H1 (cell line): ENCODE measurements around the gene KCNK7. TPM values are rescaled to one million over a fixed set of nuclear protein-coding genes. Genes with fewer than 3 reads are reported as not detected.

Experiments used
- CTCF ChIA-PET: fragments of 300-600 bp; sonication (Branson Sonifier 250); formaldehyde crosslinking; loops from one replicate; lab custom pipeline; 2021; ENCODE audit not compliant: partially characterized antibody; lab: Charles Lee
- POLR2A ChIA-PET: fragments of 300-600 bp; sonication (Branson Sonifier 250); formaldehyde crosslinking; loops from one replicate; lab custom pipeline; 2021; ENCODE audit warnings: inconsistent platforms; ENCODE audit not compliant: partially characterized antibody; lab: Charles Lee
- DNase-seq, 2 experiments: peaks; one replicate each; pipeline versions ENCODE4 v3.0.0 to v3.0.0-alpha.2; 2010 to 2022; ENCODE audit warnings: low spot score in 2 of 2, low read depth in 1 of 2, mixed read lengths in 1 of 2
- FAIRE-seq: peaks from 2 replicates; lab custom pipeline; 2011; peaks lifted over from hg19 to GRCh38; lab: Jason Lieb, UNC
- H2AFZ ChIP-seq: 2 replicates; pipeline ENCODE4 v1.8.1; 2012; ENCODE audit warnings: low read length, inconsistent platforms
- H2AK5ac ChIP-seq: 2 replicates; pipeline ENCODE4 v1.6.1; 2013; ENCODE audit warnings: low read depth, low read length
- H2BK120ac ChIP-seq: replicated peaks from 2 replicates; pipeline ENCODE3; 2013; ENCODE audit warnings: low read depth, low read length, inconsistent platforms
- H2BK12ac ChIP-seq: 2 replicates; pipeline ENCODE4 v1.6.1; 2013; ENCODE audit warnings: low read depth, low read length
- H2BK15ac ChIP-seq: 2 replicates; pipeline ENCODE4 v1.6.1; 2013; ENCODE audit warnings: low read length
- H2BK20ac ChIP-seq: 2 replicates; pipeline ENCODE4 v1.6.1; 2013; ENCODE audit warnings: low read length
- H2BK5ac ChIP-seq: 2 replicates; pipeline ENCODE4 v1.6.1; 2013; ENCODE audit warnings: low read depth, low read length
- H3K14ac ChIP-seq: 2 replicates; pipeline ENCODE4 v1.6.1; 2013; ENCODE audit warnings: inconsistent platforms; ENCODE audit not compliant: insufficient read length
- H3K18ac ChIP-seq: 2 replicates; pipeline ENCODE4 v1.6.1; 2013; ENCODE audit warnings: low read length; ENCODE audit errors: extremely low read depth
- H3K23ac ChIP-seq: 2 replicates; pipeline ENCODE4 v1.6.1; 2013; ENCODE audit warnings: inconsistent platforms; ENCODE audit not compliant: insufficient read length
- H3K23me2 ChIP-seq: 2 replicates; pipeline ENCODE4 v1.6.1; 2013; ENCODE audit warnings: low read depth, low read length
- H3K27ac ChIP-seq: 2 replicates; pipeline ENCODE4 v1.6.1; 2011; ENCODE audit warnings: low read depth, low read length, inconsistent platforms
- H3K27me3 ChIP-seq, 4 experiments: replicated peaks in 1 of 4; 1 replicate in 1 of 4; 2 replicates in 3 of 4; pipeline versions ENCODE4 v1.6.1 to v1.8.1; 2011 to 2013; ENCODE audit warnings: low read length in 3 of 4, mild to moderate bottlenecking in 3 of 4, inconsistent platforms in 2 of 4, mixed read lengths in 2 of 4, moderate library complexity in 1 of 4; ENCODE audit not compliant: control insufficient read depth in 3 of 4, insufficient read depth in 3 of 4; ENCODE audit errors: extremely low read depth in 1 of 4
- H3K36me3 ChIP-seq, 4 experiments: 2 replicates each; pipeline versions ENCODE4 v1.6.1 to v1.8.1; 2011 to 2013; ENCODE audit warnings: mild to moderate bottlenecking in 4 of 4, low read length in 3 of 4, moderate library complexity in 2 of 4, control low read depth in 1 of 4, inconsistent platforms in 1 of 4; ENCODE audit not compliant: insufficient read depth in 4 of 4, control insufficient read depth in 2 of 4
- H3K4ac ChIP-seq: replicated peaks from 2 replicates; pipeline ENCODE3; 2013; ENCODE audit warnings: low read length, low read depth, mixed read lengths, inconsistent platforms; ENCODE audit not compliant: insufficient read length
- H3K4me1 ChIP-seq, 4 experiments: replicated peaks in 1 of 4; 1 replicate in 1 of 4; 2 replicates in 3 of 4; pipeline versions ENCODE4 v1.6.1 to v1.8.1; 2011 to 2013; ENCODE audit warnings: low read length in 3 of 4, inconsistent platforms in 2 of 4, mixed read lengths in 1 of 4; ENCODE audit not compliant: insufficient read depth in 4 of 4, control insufficient read depth in 3 of 4
- H3K4me2 ChIP-seq, 2 experiments: 2 replicates each; pipeline versions ENCODE4 v1.6.1 to v1.8.1; 2011 to 2013; ENCODE audit warnings: low read depth in 2 of 2, low read length in 2 of 2, control low read depth in 1 of 2, inconsistent platforms in 1 of 2, mild to moderate bottlenecking in 1 of 2; ENCODE audit not compliant: insufficient read depth in 1 of 2
- H3K4me3 ChIP-seq, 4 experiments: fragments of 200-600, 300-600 bp in 1 of 4; sonication (generic), shearing (Covaris generic), sonication (Bioruptor Twin) in 1 of 4; 2 replicates each; pipeline versions ENCODE4 v1.5.1 to v1.8.1; 2011 to 2016; ENCODE audit warnings: low read length in 4 of 4, low read depth in 3 of 4, control low read depth in 2 of 4, inconsistent platforms in 2 of 4, mild to moderate bottlenecking in 2 of 4, mixed read lengths in 1 of 4, moderate library complexity in 1 of 4; ENCODE audit not compliant: insufficient read depth in 2 of 4; ENCODE audit errors: extremely low read depth in 1 of 4
- H3K56ac ChIP-seq: replicated peaks from 2 replicates; pipeline ENCODE3; 2013; ENCODE audit warnings: low read depth, mild to moderate bottlenecking, mixed read lengths, low read length, inconsistent platforms; ENCODE audit not compliant: insufficient read length
- H3K79me1 ChIP-seq: 2 replicates; pipeline ENCODE4 v1.6.1; 2013; ENCODE audit warnings: low read depth, low read length, control low read depth
- H3K79me2 ChIP-seq, 2 experiments: 2 replicates each; pipeline versions ENCODE4 v1.6.1 to v1.8.1; 2012 to 2013; ENCODE audit warnings: low read length in 2 of 2, mild to moderate bottlenecking in 2 of 2, inconsistent platforms in 1 of 2; ENCODE audit not compliant: insufficient read depth in 2 of 2, control insufficient read depth in 1 of 2
- H3K9ac ChIP-seq, 4 experiments: replicated peaks in 1 of 4; 1 replicate in 1 of 4; 2 replicates in 3 of 4; pipeline versions ENCODE4 v1.6.1 to v1.8.1; 2011 to 2013; ENCODE audit warnings: low read depth in 3 of 4, low read length in 3 of 4, control low read depth in 2 of 4, mild to moderate bottlenecking in 2 of 4, moderate library complexity in 2 of 4, inconsistent platforms in 1 of 4; ENCODE audit errors: extremely low read depth in 1 of 4
- H3K9me3 ChIP-seq, 2 experiments: 2 replicates each; pipeline versions ENCODE4 v1.6.1 to v1.8.1; 2012 to 2013; ENCODE audit warnings: mild to moderate bottlenecking in 2 of 2, moderate library complexity in 2 of 2, control low read depth in 1 of 2, inconsistent platforms in 1 of 2, low read depth in 1 of 2, low read length in 1 of 2, mixed read lengths in 1 of 2; ENCODE audit not compliant: insufficient read depth in 2 of 2
- H4K20me1 ChIP-seq, 2 experiments: replicated peaks in 1 of 2; 2 replicates each; pipeline versions ENCODE3 to v1.8.1; 2011 to 2013; ENCODE audit warnings: inconsistent platforms in 2 of 2, low read length in 2 of 2, mild to moderate bottlenecking in 1 of 2; ENCODE audit not compliant: insufficient read depth in 2 of 2, control insufficient read depth in 1 of 2
- H4K5ac ChIP-seq: 2 replicates; pipeline ENCODE4 v1.6.1; 2013; ENCODE audit warnings: low read length, low read depth, mixed read lengths, inconsistent platforms; ENCODE audit not compliant: insufficient read length
- H4K8ac ChIP-seq: 2 replicates; pipeline ENCODE4 v1.8.0; 2013; ENCODE audit warnings: mild to moderate bottlenecking, moderate library complexity, low read length, inconsistent platforms; ENCODE audit not compliant: insufficient read depth; ENCODE audit errors: extremely low read depth
- H4K91ac ChIP-seq: replicated peaks from 2 replicates; pipeline ENCODE3; 2013; ENCODE audit warnings: low read length, mixed read lengths, inconsistent platforms; ENCODE audit not compliant: insufficient read length
- ASH2L ChIP-seq: fragments of 200-600, 300-600 bp; sonication (generic); IDR thresholded peaks from one replicate; pipeline ENCODE4 v1.7.1; 2017; ENCODE audit warnings: low read length
- BCL11A ChIP-seq, 2 experiments: IDR thresholded peaks; one replicate each; pipeline ENCODE4 v1.6.1; 2011; ENCODE audit warnings: low read depth in 2 of 2, low read length in 2 of 2, mild to moderate bottlenecking in 2 of 2
- CTBP2 ChIP-seq: IDR thresholded peaks from 2 replicates; pipeline ENCODE4 v1.7.0; 2011; ENCODE audit warnings: borderline replicate concordance, mild to moderate bottlenecking, moderate library complexity, mixed read lengths, low read length; ENCODE audit not compliant: insufficient read depth, insufficient read length
- EGR1 ChIP-seq: IDR thresholded peaks from 2 replicates; pipeline ENCODE4 v1.6.1; 2011; ENCODE audit warnings: low read depth, low read length, borderline replicate concordance
- HDAC2 ChIP-seq, 2 experiments: fragments of 300-600 bp in 1 of 2; sonication (generic) in 1 of 2; IDR thresholded peaks; 2 replicates each; pipeline ENCODE4 v1.6.1; 2011 to 2012; ENCODE audit warnings: low read depth in 2 of 2, low read length in 2 of 2, mild to moderate bottlenecking in 2 of 2, moderate library complexity in 2 of 2, borderline replicate concordance in 1 of 2, inconsistent platforms in 1 of 2
- JUND ChIP-seq: IDR thresholded peaks from 2 replicates; pipeline ENCODE4 v1.6.1; 2011; ENCODE audit warnings: mild to moderate bottlenecking, improper control_type of control experiment, low read length
- POLR2A ChIP-seq, 2 experiments: IDR thresholded peaks; 1 replicate in 1 of 2; 2 replicates in 1 of 2; pipeline ENCODE4 v1.6.1; 2011; ENCODE audit warnings: low read depth in 2 of 2, low read length in 2 of 2, mild to moderate bottlenecking in 2 of 2; ENCODE audit errors: control extremely low read depth in 1 of 2
- SIN3A ChIP-seq, 2 experiments: IDR thresholded peaks in 1 of 2; conservative IDR thresholded peaks in 1 of 2; 2 replicates each; pipeline ENCODE4 v1.6.1; 2011 to 2012; ENCODE audit warnings: low read length in 2 of 2, improper control_type of control experiment in 1 of 2, low read depth in 1 of 2, mild to moderate bottlenecking in 1 of 2
- TAF7 ChIP-seq: optimal IDR thresholded peaks from 2 replicates; pipeline ENCODE3; 2011; ENCODE audit warnings: low read depth, mild to moderate bottlenecking, inconsistent platforms, low read length, moderate library complexity, borderline replicate concordance
- WGBS, 2 experiments: shearing (Covaris generic) in 1 of 2; methylation state at CpG; one replicate each; pipeline versions ENCODE4 v1.1.6 to v1.1.7; 2013 to 2015; ENCODE audit warnings: low lambda C conversion rate in 2 of 2, mixed read lengths in 2 of 2, inconsistent platforms in 1 of 2, low coverage in 1 of 2, missing lambda C conversion rate in 1 of 2; ENCODE audit not compliant: insufficient replicate concordance in 2 of 2, insufficient coverage in 1 of 2, insufficient read length in 1 of 2; ENCODE audit errors: extremely low coverage in 1 of 2, missing lambda C conversion rate in 1 of 2; 5-methylcytosine and 5-hydroxymethylcytosine counted together
- polyA plus RNA-seq, 7 experiments: library from polyadenylated mRNA; depleted of rRNA in 3 of 7; stranded (reverse) in 5 of 7; unstranded in 2 of 7; fragments of >200 nt in 5 of 7; fragments of 200-250 nt in 2 of 7; gene quantifications; 1 replicate in 5 of 7; 2 replicates in 1 of 7; 4 replicates in 1 of 7; pipeline versions ENCODE4 v1.2.1 to v1.2.3, GENCODE V29; 2011 to 2013; ENCODE audit warnings: missing spikeins in 2 of 7, mixed read lengths in 2 of 7
- total RNA-seq: library from RNA; stranded (reverse); fragmentation: NEBNext Ultra II Directional; extraction: Animal tissue kit (Norgen Biotek cat#: 25700); gene quantifications from 2 replicates; pipeline ENCODE4 v1.2.1, GENCODE V29; 2021
- TF ChIP-seq, protein P1 (sequence below), 3 experiments: IDR thresholded peaks; 1 replicate in 2 of 3; 2 replicates in 1 of 3; pipeline versions ENCODE4 v1.5.1 to v1.6.1; 2011; ENCODE audit warnings: low read length in 3 of 3, mild to moderate bottlenecking in 3 of 3, inconsistent platforms in 2 of 3, low read depth in 1 of 3, moderate library complexity in 1 of 3; ENCODE audit not compliant: insufficient read depth in 1 of 3; ENCODE audit errors: control extremely low read depth in 1 of 3

The KCNK7 gene
- total and polyA plus RNA-seq, 2 of the 8 experiments (the other 6 are each of a cell fraction or from before 2014, with no cell fraction given): 0.74 to 1.0 TPM

DNA sequence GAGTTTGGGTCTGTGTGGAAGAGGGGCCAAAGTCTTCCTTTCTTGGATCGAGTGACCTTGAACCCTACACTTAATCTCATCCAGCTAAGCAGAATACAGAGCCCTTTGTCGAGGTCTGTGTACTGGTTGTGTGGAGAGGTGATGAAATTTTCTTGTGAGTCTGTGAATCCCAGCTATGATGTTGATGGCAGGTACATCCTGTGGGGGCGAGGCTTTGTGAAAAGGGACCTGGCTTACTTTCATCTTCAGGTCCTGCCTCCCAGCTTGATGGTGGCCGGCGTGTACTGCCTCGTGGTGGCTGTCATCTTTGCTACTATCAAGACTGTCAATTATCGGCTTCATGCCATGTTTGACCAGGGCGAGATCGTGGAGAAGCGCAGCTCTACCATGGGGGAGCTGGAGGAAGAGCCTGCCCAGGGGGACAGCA is 21.0 kb upstream of the KCNK7 start:
- no peak overlapping the region for H3K4ac ChIP-seq
- DNase-seq (no peak), FAIRE-seq (no peak)
- peaks cover 16% of the 10 kb centered on the region for H3K23me2 ChIP-seq
- H3K4me1 ChIP-seq: peaks cover 0 to 18% (median 9%) of the 10 kb centered on the region in 4 experiments; a peak in 5 of 7 replicates
- WGBS, 2 experiments: 87% methylated on average over 10 of the region's 10 CpGs; no CpG with 5 or more reads in 1 of the 2 experiments
- H3K56ac ChIP-seq: no peak overlapping the region
- H2BK12ac ChIP-seq: no peak overlapping the region
- no peak overlapping the region for H2AFZ ChIP-seq
- peak overlapping the region in 3 of 4 experiments; percentile 52 to 78 (median 72); a peak in 5 of 7 replicates for H3K9ac ChIP-seq
- peaks cover 3 to 29% (median 19%) of the 10 kb centered on the region in 4 experiments; a peak in 6 of 8 replicates for H3K36me3 ChIP-seq
- H3K18ac ChIP-seq: no peak overlapping the region
- no peak overlapping the region for H2AK5ac ChIP-seq
- H4K20me1 ChIP-seq: peaks cover 5 to 36% of the 10 kb centered on the region in 2 experiments
- H3K4me3 ChIP-seq: peak overlapping the region; percentile 63 to 88 (median 86)
- H3K79me2 ChIP-seq: peaks cover 11 to 27% of the 10 kb centered on the region in 2 experiments
- H3K9me3 ChIP-seq: no peaks in the 10 kb centered on the region
- no peak overlapping the region for H3K27ac ChIP-seq
- ChIA-PET POLR2A (interaction anchor here (0.7 to 5.7 kb wide), 8 partner anchors 12 to 119 kb away, joined by 3 to 38 read pairs (median 6); partner anchors contain the start of gene SIPA1), CTCF (interaction anchor here (0.7 to 2.1 kb wide), 8 partner anchors 10 to 95 kb away, joined by 3 to 11 read pairs (median 4); partner anchors contain the start of genes KAT5 and SIPA1)
- H2BK20ac ChIP-seq: no peak overlapping the region
- no peak overlapping the region for H2BK120ac ChIP-seq
- no peak overlapping the region for H4K91ac ChIP-seq
- no peak overlapping the region for H3K23ac ChIP-seq
- no peaks in the 10 kb centered on the region for H3K27me3 ChIP-seq
- H2BK5ac ChIP-seq: no peak overlapping the region
- peak overlapping the region; percentile 80 to 98 for H3K4me2 ChIP-seq
- H4K8ac ChIP-seq: no peak overlapping the region; the same call in 1 of the 2 replicates
- no peak overlapping the region for H4K5ac ChIP-seq
- no peak overlapping the region for H3K14ac ChIP-seq
- H3K79me1 ChIP-seq: peaks cover 28% of the 10 kb centered on the region
- H2BK15ac ChIP-seq: no peak overlapping the region
- no peak for TF ChIP-seq BCL11A (IDR thresholded peaks at IDR 0.05; ENCODE audit: low read depth in 2 of 2, low read length in 2 of 2)
- no peak for TF ChIP-seq ASH2L
- no peak for TF ChIP-seq HDAC2 (IDR thresholded peaks at IDR 0.05; ENCODE audit: borderline replicate concordance in 1 of 2, low read depth in 2 of 2, low read length in 2 of 2)
- TF ChIP-seq CTBP2: no peak
- TF ChIP-seq, protein P1, sequence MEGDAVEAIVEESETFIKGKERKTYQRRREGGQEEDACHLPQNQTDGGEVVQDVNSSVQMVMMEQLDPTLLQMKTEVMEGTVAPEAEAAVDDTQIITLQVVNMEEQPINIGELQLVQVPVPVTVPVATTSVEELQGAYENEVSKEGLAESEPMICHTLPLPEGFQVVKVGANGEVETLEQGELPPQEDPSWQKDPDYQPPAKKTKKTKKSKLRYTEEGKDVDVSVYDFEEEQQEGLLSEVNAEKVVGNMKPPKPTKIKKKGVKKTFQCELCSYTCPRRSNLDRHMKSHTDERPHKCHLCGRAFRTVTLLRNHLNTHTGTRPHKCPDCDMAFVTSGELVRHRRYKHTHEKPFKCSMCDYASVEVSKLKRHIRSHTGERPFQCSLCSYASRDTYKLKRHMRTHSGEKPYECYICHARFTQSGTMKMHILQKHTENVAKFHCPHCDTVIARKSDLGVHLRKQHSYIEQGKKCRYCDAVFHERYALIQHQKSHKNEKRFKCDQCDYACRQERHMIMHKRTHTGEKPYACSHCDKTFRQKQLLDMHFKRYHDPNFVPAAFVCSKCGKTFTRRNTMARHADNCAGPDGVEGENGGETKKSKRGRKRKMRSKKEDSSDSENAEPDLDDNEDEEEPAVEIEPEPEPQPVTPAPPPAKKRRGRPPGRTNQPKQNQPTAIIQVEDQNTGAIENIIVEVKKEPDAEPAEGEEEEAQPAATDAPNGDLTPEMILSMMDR (IDR thresholded peaks at IDR 0.05; ENCODE audit: control extremely low read depth in 1 of 3, insufficient read depth in 1 of 3, low read depth in 1 of 3, low read length in 3 of 3): no peak
- no peak for TF ChIP-seq SIN3A (conservative IDR thresholded peaks at IDR 0.05 in 1 of 2, IDR thresholded peaks at IDR 0.05 in 1 of 2; ENCODE audit: low read depth in 1 of 2, low read length in 2 of 2)
- no peak for TF ChIP-seq JUND
- no peak for TF ChIP-seq TAF7
- no peak for TF ChIP-seq POLR2A (IDR thresholded peaks at IDR 0.05; ENCODE audit: control extremely low read depth in 1 of 2, low read depth in 2 of 2, low read length in 2 of 2)
- no peak for TF ChIP-seq EGR1
